GM23338 (cell line): Measurements from ENCODE around the gene GRAPL.
"Not testable (repeated sequence)": the region's sequence is repeated elsewhere in the genome, so short reads cannot be mapped to it uniquely, and the experiment has no call there.

Experiments used
- ETS1 ChIP-seq: IDR thresholded peaks from 2 replicates; pipeline ENCODE4 v1.6.1; 2016; ENCODE audit warnings: antibody characterized with exemption
- EZH2 ChIP-seq: fragments of 200-600 bp; sonication (generic); IDR thresholded peaks from one replicate; pipeline ENCODE4 v1.8.0; 2017; ENCODE audit warnings: antibody characterized with exemption, mild to moderate bottlenecking, low read depth; ENCODE audit not compliant: unreplicated experiment
- JUNB ChIP-seq: IDR thresholded peaks from one replicate; pipeline ENCODE4 v1.6.1; 2016; ENCODE audit warnings: antibody characterized with exemption; ENCODE audit not compliant: unreplicated experiment
- NANOG ChIP-seq: IDR thresholded peaks from 2 replicates; pipeline ENCODE4 v1.6.1; 2016; ENCODE audit warnings: antibody characterized with exemption, borderline replicate concordance
- POLR2AphosphoS5 ChIP-seq: IDR thresholded peaks from 2 replicates; pipeline ENCODE4 v1.6.1; 2016; ENCODE audit warnings: antibody characterized with exemption, low read depth
- TF ChIP-seq, protein P1 (sequence below), 2 experiments: fragments of 200-600 bp in 1 of 2; sonication (generic) in 1 of 2; conservative IDR thresholded peaks; 2 replicates each; pipeline versions ENCODE4 v1.5.1 to v1.6.1; 2016 to 2017; ENCODE audit warnings: antibody characterized with exemption in 2 of 2, low read depth in 2 of 2, mild to moderate bottlenecking in 2 of 2, moderate library complexity in 1 of 2

DNA sequence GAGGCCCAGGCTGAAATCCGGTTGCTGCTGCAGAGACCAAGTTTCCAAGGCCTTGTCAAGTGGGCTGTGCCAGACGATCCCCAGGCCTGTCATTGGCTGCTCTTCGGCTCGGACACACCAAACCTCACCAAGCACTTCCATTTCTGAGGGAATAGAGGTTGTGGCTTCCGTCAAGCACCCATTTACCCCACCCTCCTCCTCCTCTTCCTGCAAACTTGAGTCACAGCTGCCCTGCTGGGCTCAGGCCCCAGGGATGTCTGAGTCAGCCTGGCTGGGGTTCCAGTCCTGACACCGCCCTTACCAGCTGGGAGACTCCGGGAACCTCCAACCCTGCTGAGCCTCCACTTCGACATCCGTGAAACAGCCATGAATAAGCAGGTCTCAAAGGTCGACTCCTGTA is 31.1 kb downstream of the GRAPL start:
- TF ChIP-seq POLR2AphosphoS5, EZH2, ETS1, JUNB, NANOG: not testable (repeated sequence)
- TF ChIP-seq, protein P1, sequence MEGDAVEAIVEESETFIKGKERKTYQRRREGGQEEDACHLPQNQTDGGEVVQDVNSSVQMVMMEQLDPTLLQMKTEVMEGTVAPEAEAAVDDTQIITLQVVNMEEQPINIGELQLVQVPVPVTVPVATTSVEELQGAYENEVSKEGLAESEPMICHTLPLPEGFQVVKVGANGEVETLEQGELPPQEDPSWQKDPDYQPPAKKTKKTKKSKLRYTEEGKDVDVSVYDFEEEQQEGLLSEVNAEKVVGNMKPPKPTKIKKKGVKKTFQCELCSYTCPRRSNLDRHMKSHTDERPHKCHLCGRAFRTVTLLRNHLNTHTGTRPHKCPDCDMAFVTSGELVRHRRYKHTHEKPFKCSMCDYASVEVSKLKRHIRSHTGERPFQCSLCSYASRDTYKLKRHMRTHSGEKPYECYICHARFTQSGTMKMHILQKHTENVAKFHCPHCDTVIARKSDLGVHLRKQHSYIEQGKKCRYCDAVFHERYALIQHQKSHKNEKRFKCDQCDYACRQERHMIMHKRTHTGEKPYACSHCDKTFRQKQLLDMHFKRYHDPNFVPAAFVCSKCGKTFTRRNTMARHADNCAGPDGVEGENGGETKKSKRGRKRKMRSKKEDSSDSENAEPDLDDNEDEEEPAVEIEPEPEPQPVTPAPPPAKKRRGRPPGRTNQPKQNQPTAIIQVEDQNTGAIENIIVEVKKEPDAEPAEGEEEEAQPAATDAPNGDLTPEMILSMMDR (conservative IDR thresholded peaks at IDR 0.05; ENCODE audit: low read depth in 2 of 2): not testable (repeated sequence)
